Endothelial cell of umbilical vein (primary cell): Measurements from ENCODE around the gene KCNIP3.

Experiments used
- EZH2 ChIP-seq: IDR thresholded peaks from 2 replicates; pipeline ENCODE4 v1.6.1; 2012; ENCODE audit warnings: borderline replicate concordance, low read depth, mild to moderate bottlenecking, moderate library complexity, low read length, inconsistent platforms; ENCODE audit not compliant: severe bottlenecking
- POLR2A ChIP-seq: IDR thresholded peaks from 2 replicates; pipeline ENCODE4 v1.6.1; 2012; ENCODE audit warnings: low read depth, mild to moderate bottlenecking, control low read depth, low read length
- POLR2AphosphoS5 ChIP-seq: IDR thresholded peaks from 2 replicates; pipeline ENCODE4 v1.6.1; 2012; ENCODE audit warnings: low read depth, mild to moderate bottlenecking, control low read depth, low read length, moderate library complexity; ENCODE audit not compliant: insufficient read depth
- TF ChIP-seq, protein P1 (sequence below), 2 donors: IDR thresholded peaks; 1 replicate in 1 of 2; 2 replicates in 1 of 2; pipeline ENCODE4 v1.5.1; 2011; ENCODE audit warnings: low read length in 2 of 2, mild to moderate bottlenecking in 2 of 2, moderate library complexity in 2 of 2, control low read depth in 1 of 2, inconsistent platforms in 1 of 2, low read depth in 1 of 2; ENCODE audit not compliant: insufficient read depth in 1 of 2; ENCODE audit errors: extremely low read depth in 1 of 2
- TF ChIP-seq, protein P2 (sequence below): IDR thresholded peaks from 2 replicates; pipeline ENCODE4 v1.6.1; 2011; ENCODE audit not compliant: insufficient read depth, insufficient read length

DNA sequence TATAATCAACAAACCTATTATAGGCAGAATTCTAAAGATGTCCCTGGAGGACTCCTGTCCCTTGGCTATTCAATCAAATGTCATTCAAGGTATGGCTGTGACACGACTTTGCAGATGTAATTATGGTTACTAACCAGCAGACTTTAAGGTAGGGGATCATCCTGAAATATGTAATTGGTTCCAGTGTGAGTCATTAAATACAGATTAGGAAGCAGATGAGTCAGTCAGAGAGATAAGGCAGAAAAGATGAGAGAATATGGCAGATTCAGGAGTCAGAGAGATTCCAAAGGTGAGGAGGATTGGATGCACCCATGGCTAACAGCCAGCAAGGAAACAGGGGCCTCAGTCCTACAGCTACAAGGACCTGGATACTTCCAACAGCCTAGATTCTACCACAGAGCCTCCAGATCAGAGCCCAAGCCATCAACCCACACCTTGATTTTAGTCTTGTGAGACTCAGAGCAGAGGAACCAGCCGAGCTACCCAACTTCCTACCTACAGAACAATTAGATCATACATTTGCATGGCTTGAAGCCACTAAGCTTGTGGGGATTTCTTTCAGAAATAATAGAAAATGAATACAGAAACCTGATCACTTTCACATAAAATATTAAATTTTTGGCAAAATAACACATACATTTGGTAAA, 34.1 kb upstream of the KCNIP3 start:
- TF ChIP-seq POLR2A: no peak
- TF ChIP-seq, protein P1, sequence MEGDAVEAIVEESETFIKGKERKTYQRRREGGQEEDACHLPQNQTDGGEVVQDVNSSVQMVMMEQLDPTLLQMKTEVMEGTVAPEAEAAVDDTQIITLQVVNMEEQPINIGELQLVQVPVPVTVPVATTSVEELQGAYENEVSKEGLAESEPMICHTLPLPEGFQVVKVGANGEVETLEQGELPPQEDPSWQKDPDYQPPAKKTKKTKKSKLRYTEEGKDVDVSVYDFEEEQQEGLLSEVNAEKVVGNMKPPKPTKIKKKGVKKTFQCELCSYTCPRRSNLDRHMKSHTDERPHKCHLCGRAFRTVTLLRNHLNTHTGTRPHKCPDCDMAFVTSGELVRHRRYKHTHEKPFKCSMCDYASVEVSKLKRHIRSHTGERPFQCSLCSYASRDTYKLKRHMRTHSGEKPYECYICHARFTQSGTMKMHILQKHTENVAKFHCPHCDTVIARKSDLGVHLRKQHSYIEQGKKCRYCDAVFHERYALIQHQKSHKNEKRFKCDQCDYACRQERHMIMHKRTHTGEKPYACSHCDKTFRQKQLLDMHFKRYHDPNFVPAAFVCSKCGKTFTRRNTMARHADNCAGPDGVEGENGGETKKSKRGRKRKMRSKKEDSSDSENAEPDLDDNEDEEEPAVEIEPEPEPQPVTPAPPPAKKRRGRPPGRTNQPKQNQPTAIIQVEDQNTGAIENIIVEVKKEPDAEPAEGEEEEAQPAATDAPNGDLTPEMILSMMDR (IDR thresholded peaks at IDR 0.05; ENCODE audit: extremely low read depth in 1 of 2, insufficient read depth in 1 of 2, low read depth in 1 of 2, low read length in 2 of 2): no peak
- no peak for TF ChIP-seq EZH2
- TF ChIP-seq, protein P2, sequence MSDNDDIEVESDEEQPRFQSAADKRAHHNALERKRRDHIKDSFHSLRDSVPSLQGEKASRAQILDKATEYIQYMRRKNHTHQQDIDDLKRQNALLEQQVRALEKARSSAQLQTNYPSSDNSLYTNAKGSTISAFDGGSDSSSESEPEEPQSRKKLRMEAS: no peak
- no peak for TF ChIP-seq POLR2AphosphoS5
